BE2C (cell line): ENCODE measurements around the gene PRKCZ.

Experiments used
- DNase-seq: peaks from one replicate; pipeline ENCODE4 v3.0.0-alpha.2; 2020
- H3K27me3 ChIP-seq: fragments of 250-450 bp; sonication (Bioruptor Pico); 2 replicates; pipeline ENCODE4 v1.5.1; 2020; ENCODE audit warnings: mild to moderate bottlenecking
- H3K36me3 ChIP-seq: fragments of 250-450 bp; sonication (Bioruptor Pico); 2 replicates; pipeline ENCODE4 v1.5.1; 2020; ENCODE audit warnings: mild to moderate bottlenecking
- H3K4me1 ChIP-seq: fragments of 250-450 bp; sonication (Bioruptor Pico); 2 replicates; pipeline ENCODE4 v1.5.1; 2020
- H3K4me3 ChIP-seq: 2 replicates; pipeline ENCODE4 v1.5.1; 2011; ENCODE audit warnings: low read depth, low read length
- H3K9me3 ChIP-seq: fragments of 250-450 bp; sonication (Bioruptor Pico); 2 replicates; pipeline ENCODE4 v1.5.1; 2020
- CTCF ChIP-seq: IDR thresholded peaks from 2 replicates; pipeline ENCODE4 v1.5.1; 2012; ENCODE audit warnings: mild to moderate bottlenecking, low read depth, low read length

PRKCZ gene

GRCh38 chr1:2061065-2061778 is 11.0 kb downstream of the PRKCZ start:
- no peak for TF ChIP-seq CTCF
- Histone ChIP-seq H3K9me3 (no peaks in the 10 kb centered on the region), H3K4me3 (no peak overlapping the region), H3K27me3 (peaks cover 46% of the 10 kb centered on the region), H3K36me3 (no peaks in the 10 kb centered on the region), H3K4me1 (no peaks in the 10 kb centered on the region)
- DNase-seq: no peak

DNA sequence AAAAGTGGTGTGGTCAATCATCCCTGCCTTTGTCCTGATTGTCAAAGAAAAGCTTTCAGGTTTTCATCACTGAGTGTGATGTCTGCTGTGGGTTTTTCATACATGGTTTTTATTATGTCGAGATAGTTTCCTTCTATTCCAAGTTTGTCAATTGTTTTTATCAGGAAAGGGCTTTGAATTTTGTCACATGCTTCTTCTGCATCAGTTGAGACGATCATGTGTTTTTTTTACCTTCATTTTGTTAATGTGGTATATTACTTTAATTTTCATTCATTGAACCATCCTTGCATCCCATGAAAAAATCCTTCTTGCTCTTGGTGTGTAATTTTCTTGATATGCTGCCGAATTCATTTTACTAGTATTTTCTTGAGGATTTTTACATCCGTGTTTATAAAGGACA is 15.5 kb downstream of the PRKCZ start:
- no peak overlapping the region for H3K4me3 ChIP-seq
- no peaks in the 10 kb centered on the region for H3K4me1 ChIP-seq
- H3K9me3 ChIP-seq: no peaks in the 10 kb centered on the region
- TF ChIP-seq CTCF: no peak
- DNase-seq: no peak
- no peaks in the 10 kb centered on the region for H3K36me3 ChIP-seq
- H3K27me3 ChIP-seq: peaks cover 63% of the 10 kb centered on the region

DNA sequence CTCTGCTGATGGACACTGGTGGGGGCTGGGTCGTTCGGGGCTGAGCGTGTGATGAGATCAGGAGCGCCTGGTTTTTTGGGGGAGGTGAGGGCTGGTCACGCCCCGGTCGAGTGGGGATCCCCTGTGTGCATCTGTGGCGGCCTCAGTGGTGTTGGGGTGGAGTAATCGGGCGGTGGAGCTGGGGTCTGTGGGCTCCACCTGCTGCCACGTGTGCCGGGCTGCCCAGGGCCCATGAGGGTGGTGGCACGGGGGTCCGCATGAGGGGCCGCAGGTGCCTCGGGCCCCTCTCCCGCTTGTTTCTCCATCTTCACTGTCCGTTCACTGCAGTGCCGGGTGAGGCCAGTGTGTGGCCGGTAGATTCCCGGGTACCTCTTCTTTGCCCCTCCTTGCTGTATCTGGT is 17.2 kb downstream of the PRKCZ start:
- DNase-seq: peak; percentile 4
- no peak for TF ChIP-seq CTCF
- H3K4me3 ChIP-seq: no peak overlapping the region
- H3K9me3 ChIP-seq: no peaks in the 10 kb centered on the region
- H3K36me3 ChIP-seq: no peaks in the 10 kb centered on the region
- peaks cover 48% of the 10 kb centered on the region for H3K27me3 ChIP-seq
- H3K4me1 ChIP-seq: no peaks in the 10 kb centered on the region

DNA sequence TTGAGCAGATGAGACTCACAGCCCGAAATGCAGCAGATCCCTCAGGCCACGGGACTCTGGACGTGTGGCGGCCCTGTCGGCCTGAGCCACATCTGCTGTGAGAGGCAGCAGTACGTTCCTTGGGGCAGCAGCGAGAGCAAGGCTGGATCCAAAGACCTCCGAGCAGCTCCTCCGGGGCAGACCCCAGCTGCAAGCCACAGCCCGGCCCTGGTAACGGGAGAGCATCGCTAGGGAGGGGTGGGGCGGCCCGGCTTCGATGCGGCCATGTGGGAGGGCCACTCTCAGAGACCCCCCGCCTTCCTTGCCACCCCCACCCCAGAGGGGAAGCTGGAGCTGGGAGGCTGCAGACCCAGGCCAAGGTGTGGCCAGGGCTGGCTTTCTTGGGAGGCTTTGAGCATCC is 17.8 kb downstream of the PRKCZ start:
- H3K36me3 ChIP-seq: no peaks in the 10 kb centered on the region
- H3K27me3 ChIP-seq: peaks cover 48% of the 10 kb centered on the region
- no peak overlapping the region for H3K4me3 ChIP-seq
- no peaks in the 10 kb centered on the region for H3K4me1 ChIP-seq
- H3K9me3 ChIP-seq: no peaks in the 10 kb centered on the region
- DNase-seq: no peak
- TF ChIP-seq CTCF: no peak

DNA sequence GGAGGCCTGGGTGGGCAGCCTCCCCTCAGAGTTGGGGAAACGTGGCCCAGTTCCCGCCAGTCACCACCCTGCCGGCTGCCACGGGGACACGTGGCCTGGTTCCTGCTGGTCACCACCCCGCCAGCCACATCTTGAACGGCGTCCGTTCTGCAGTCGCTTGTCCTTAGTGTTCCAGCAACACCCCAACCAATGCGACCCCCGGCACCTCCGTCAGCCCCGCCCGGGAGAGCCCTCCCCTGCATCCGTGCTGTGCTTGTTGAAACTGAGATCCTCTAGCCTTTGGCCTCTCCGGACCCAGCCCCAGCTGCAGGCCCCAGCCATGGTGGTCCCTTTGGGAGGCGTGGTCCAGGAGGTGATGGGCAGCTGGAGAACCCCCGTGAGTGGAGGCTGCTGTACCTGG is 18.7 kb downstream of the PRKCZ start:
- Histone ChIP-seq H3K36me3 (no peaks in the 10 kb centered on the region), H3K9me3 (no peaks in the 10 kb centered on the region), H3K4me3 (no peak overlapping the region), H3K4me1 (no peaks in the 10 kb centered on the region), H3K27me3 (peaks cover 47% of the 10 kb centered on the region)
- no peak for TF ChIP-seq CTCF
- DNase-seq: no peak

- no peak for DNase-seq
- Histone ChIP-seq H3K36me3 (no peaks in the 10 kb centered on the region), H3K27me3 (peaks cover 46% of the 10 kb centered on the region), H3K9me3 (no peaks in the 10 kb centered on the region; the same call in 1 of the 2 replicates), H3K4me3 (no peak overlapping the region), H3K4me1 (no peaks in the 10 kb centered on the region)
- no peak for TF ChIP-seq CTCF
These were observed 19.8 kb downstream of the PRKCZ start for GRCh38 chr1:2070016-2070415.
